ENCODE data around the gene WDR90.

GRCh38 chr16:669666-670065 is 20.5 kb downstream of the WDR90 start:
- TF ChIP-seq CTCF (IDR thresholded peaks at IDR 0.05; ENCODE audit: low read depth, low read length) (no peak), POLR2A (IDR thresholded peaks at IDR 0.05; ENCODE audit: extremely low read depth, insufficient read length) (no peak), MAX (IDR thresholded peaks at IDR 0.05; ENCODE audit: low read depth, low read length) (no peak), MYC (IDR thresholded peaks at IDR 0.05; ENCODE audit: low read depth, low read length) (no peak)

Data from NB4 (cell line).